ENCODE measurements around the gene SS18. TPM values are rescaled to one million over a fixed set of nuclear protein-coding genes. Genes with fewer than 3 reads are reported as not detected.

SS18 gene
- total RNA-seq, 1 donor from 2014 or later: 31.0 TPM

GRCh38 chr18:26005950-26006349 is 84.5 kb downstream of the SS18 start:
- no peak for TF ChIP-seq CTCF (IDR thresholded peaks at IDR 0.05; ENCODE audit: borderline replicate concordance)
- H3K36me3 ChIP-seq: peaks cover 6% of the 10 kb centered on the region
- H3K27ac ChIP-seq (replicated peaks): no peak overlapping the region
- H3K4me1 ChIP-seq: no peaks in the 10 kb centered on the region
- no peak for DNase-seq
- no peak overlapping the region for H3K4me3 ChIP-seq
- H3K27me3 ChIP-seq (ENCODE audit: low read depth): no peaks in the 10 kb centered on the region
- intact Hi-C loops (cut with micrococcal nuclease): no loop called here
- no peaks in the 10 kb centered on the region for H3K9me3 ChIP-seq (replicated peaks)

- Histone ChIP-seq H3K4me3 (no peak overlapping the region), H3K4me1 (no peaks in the 10 kb centered on the region), H3K27me3 (ENCODE audit: low read depth) (no peaks in the 10 kb centered on the region), H3K9me3 (replicated peaks) (no peaks in the 10 kb centered on the region), H3K36me3 (peaks cover 2% of the 10 kb centered on the region), H3K27ac (replicated peaks) (no peak overlapping the region)
- no peak for DNase-seq
- intact Hi-C loops (cut with micrococcal nuclease): no loop called here
- TF ChIP-seq CTCF (IDR thresholded peaks at IDR 0.05; ENCODE audit: borderline replicate concordance): no peak
Observed at GRCh38 chr18:26004832-26005231, 85.6 kb downstream of the SS18 start.

- no peak overlapping the region for H3K4me3 ChIP-seq
- intact Hi-C loops (cut with micrococcal nuclease): no loop called here
- no peak for TF ChIP-seq CTCF (IDR thresholded peaks at IDR 0.05; ENCODE audit: borderline replicate concordance)
Observed at GRCh38 chr18:26003817-26004216, 86.6 kb downstream of the SS18 start.

GRCh38 chr18:26003356-26003755 is 87.1 kb downstream of the SS18 start:
- DNase-seq: no peak
- intact Hi-C loops (cut with micrococcal nuclease): no loop called here
- no peak for TF ChIP-seq CTCF (IDR thresholded peaks at IDR 0.05; ENCODE audit: borderline replicate concordance)
- Histone ChIP-seq H3K36me3 (no peaks in the 10 kb centered on the region), H3K27me3 (ENCODE audit: low read depth) (no peaks in the 10 kb centered on the region), H3K9me3 (replicated peaks) (no peaks in the 10 kb centered on the region), H3K27ac (replicated peaks) (no peak overlapping the region), H3K4me3 (no peak overlapping the region), H3K4me1 (no peaks in the 10 kb centered on the region)

More at GRCh38 chr18:26003817-26004216, 86.6 kb downstream of the SS18 start:
- Histone ChIP-seq H3K9me3 (replicated peaks) (no peaks in the 10 kb centered on the region), H3K4me1 (no peaks in the 10 kb centered on the region), H3K36me3 (no peaks in the 10 kb centered on the region), H3K27me3 (ENCODE audit: low read depth) (no peaks in the 10 kb centered on the region), H3K27ac (replicated peaks) (no peak overlapping the region)
- DNase-seq: no peak

- no peak overlapping the region for H3K4me3 ChIP-seq
- H3K4me1 ChIP-seq: no peaks in the 10 kb centered on the region
- H3K36me3 ChIP-seq: no peaks in the 10 kb centered on the region
- no peaks in the 10 kb centered on the region for H3K9me3 ChIP-seq (replicated peaks)
- H3K27ac ChIP-seq (replicated peaks): no peak overlapping the region
- no peaks in the 10 kb centered on the region for H3K27me3 ChIP-seq (ENCODE audit: low read depth)
- intact Hi-C loops (cut with micrococcal nuclease): no loop called here
- no peak for TF ChIP-seq CTCF (IDR thresholded peaks at IDR 0.05; ENCODE audit: borderline replicate concordance)
- DNase-seq: no peak
Observed at GRCh38 chr18:26002375-26002910, 88.0 kb downstream of the SS18 start.
